Measurements from ENCODE around the gene GALC.

Gene GALC

GRCh38 chr14:88017535-88017934 is 24.6 kb upstream of the GALC start:
- H3K27me3 Mint-ChIP-seq, result no peaks in the 10 kb centered on the region
- CTCF ChIA-PET, result interaction anchor here (0.6 to 1.2 kb wide), 2 partner anchors 172 to 666 kb away, joined by 3 read pairs; no protein-coding TSS in a partner anchor
- peaks cover 66% of the 10 kb centered on the region for H3K36me3 Mint-ChIP-seq
- H3K4me3 Mint-ChIP-seq, result no peak overlapping the region
- no peaks in the 10 kb centered on the region for H3K9me3 Mint-ChIP-seq
- no peak for DNase-seq
- no peak overlapping the region for H3K27ac Mint-ChIP-seq
- H3K4me1 Mint-ChIP-seq, result peaks cover 38% of the 10 kb centered on the region

- H3K36me3 Mint-ChIP-seq, result peaks cover 68% of the 10 kb centered on the region
- CTCF ChIA-PET, result interaction anchor here (1.2 kb wide), 1 partner anchor 173 kb away, joined by 3 read pairs; no protein-coding TSS in a partner anchor
- no peaks in the 10 kb centered on the region for H3K9me3 Mint-ChIP-seq
- peaks cover 41% of the 10 kb centered on the region for H3K4me1 Mint-ChIP-seq
- DNase-seq, result no peak
- no peak overlapping the region for H3K27ac Mint-ChIP-seq
- H3K4me3 Mint-ChIP-seq, result no peak overlapping the region
- H3K27me3 Mint-ChIP-seq, result no peaks in the 10 kb centered on the region
These were observed 23.8 kb upstream of the GALC start for GRCh38 chr14:88016768-88017167.

DNA sequence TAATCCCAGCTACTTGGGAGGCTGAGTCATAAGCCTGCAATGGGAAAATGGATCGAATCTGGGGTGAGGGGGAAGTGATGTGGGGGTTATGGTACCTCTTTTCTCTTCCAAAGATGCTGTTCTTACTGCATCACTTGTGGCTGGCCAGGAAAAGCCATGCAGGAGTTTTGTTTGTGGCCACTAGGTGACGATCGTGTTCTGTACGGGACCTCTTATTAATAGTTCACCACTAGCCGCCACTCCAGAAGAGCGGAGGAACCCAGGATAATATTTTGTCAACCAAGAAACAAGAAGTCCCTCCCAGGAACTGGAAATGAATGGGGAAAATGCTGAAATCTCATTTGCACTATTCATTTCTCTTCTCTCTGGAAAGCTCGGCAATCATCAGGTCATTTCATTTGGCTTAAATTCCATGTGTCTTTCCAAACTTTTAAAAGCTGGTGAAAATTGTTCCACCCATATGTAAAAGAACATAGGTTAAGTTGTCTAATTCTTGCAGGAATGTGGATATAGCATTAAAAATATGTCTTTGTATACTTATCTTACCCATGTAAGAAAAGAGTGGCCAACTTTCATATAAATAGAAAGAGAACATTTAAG is 20.9 kb upstream of the GALC start:
- no peaks in the 10 kb centered on the region for H3K9me3 Mint-ChIP-seq
- CTCF ChIA-PET, result interaction anchor here (0.6 to 2.0 kb wide), 7 partner anchors 18 to 499 kb away, joined by 3 to 8 read pairs (median 4); no protein-coding TSS in a partner anchor
- peaks cover 56% of the 10 kb centered on the region for H3K4me1 Mint-ChIP-seq
- peak; percentile 47 for DNase-seq
- H3K27me3 Mint-ChIP-seq, result no peaks in the 10 kb centered on the region
- H3K27ac Mint-ChIP-seq, result no peak overlapping the region
- no peak overlapping the region for H3K4me3 Mint-ChIP-seq
- H3K36me3 Mint-ChIP-seq, result peaks cover 74% of the 10 kb centered on the region

DNA sequence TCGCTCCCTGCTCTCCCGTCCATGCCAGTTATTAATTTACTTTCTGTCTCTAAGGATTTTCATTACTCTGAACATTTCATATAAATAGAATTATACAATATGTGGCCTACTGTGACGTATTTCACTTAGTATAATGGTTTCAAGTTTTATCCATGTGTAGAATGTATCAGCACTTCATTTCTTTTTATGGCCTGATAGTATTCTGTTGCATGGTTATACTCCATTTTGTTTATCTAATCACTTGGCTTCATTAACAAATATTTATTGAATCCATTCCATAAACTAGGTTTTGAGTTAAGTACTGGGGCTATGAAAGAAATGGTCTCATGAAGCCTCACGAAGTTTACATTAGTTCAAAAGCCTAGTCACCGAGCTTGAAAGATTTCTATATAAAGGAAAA is 19.5 kb upstream of the GALC start:
- DNase-seq, result no peak
- CTCF ChIA-PET, result interaction anchor here (0.8 to 1.6 kb wide), 3 partner anchors 156 to 207 kb away, joined by 3 read pairs; no protein-coding TSS in a partner anchor
- H3K36me3 Mint-ChIP-seq, result peaks cover 72% of the 10 kb centered on the region
- peaks cover 62% of the 10 kb centered on the region for H3K4me1 Mint-ChIP-seq
- no peaks in the 10 kb centered on the region for H3K9me3 Mint-ChIP-seq
- H3K27ac Mint-ChIP-seq, result no peak overlapping the region
- H3K4me3 Mint-ChIP-seq, result no peak overlapping the region
- H3K27me3 Mint-ChIP-seq, result no peaks in the 10 kb centered on the region

GRCh38 chr14:88010331-88010730 is 17.3 kb upstream of the GALC start:
- H3K27me3 Mint-ChIP-seq, result no peaks in the 10 kb centered on the region
- DNase-seq, result no peak
- no peak overlapping the region for H3K4me3 Mint-ChIP-seq
- H3K9me3 Mint-ChIP-seq, result no peaks in the 10 kb centered on the region
- CTCF ChIA-PET, result no interaction called here
- H3K27ac Mint-ChIP-seq, result no peak overlapping the region
- peaks cover 56% of the 10 kb centered on the region for H3K4me1 Mint-ChIP-seq
- H3K36me3 Mint-ChIP-seq, result peaks cover 55% of the 10 kb centered on the region

GRCh38 chr14:88009486-88009885 is 16.5 kb upstream of the GALC start:
- H3K27me3 Mint-ChIP-seq, result no peaks in the 10 kb centered on the region
- peaks cover 54% of the 10 kb centered on the region for H3K36me3 Mint-ChIP-seq
- H3K9me3 Mint-ChIP-seq, result no peaks in the 10 kb centered on the region
- DNase-seq, result no peak
- H3K4me3 Mint-ChIP-seq, result no peak overlapping the region
- CTCF ChIA-PET, result interaction anchor here (0.6 to 1.9 kb wide), 3 partner anchors 14 to 219 kb away, joined by 3 to 4 read pairs (median 4); partner anchors contain the start of gene GALC
- H3K27ac Mint-ChIP-seq, result no peak overlapping the region
- peaks cover 58% of the 10 kb centered on the region for H3K4me1 Mint-ChIP-seq

DNA sequence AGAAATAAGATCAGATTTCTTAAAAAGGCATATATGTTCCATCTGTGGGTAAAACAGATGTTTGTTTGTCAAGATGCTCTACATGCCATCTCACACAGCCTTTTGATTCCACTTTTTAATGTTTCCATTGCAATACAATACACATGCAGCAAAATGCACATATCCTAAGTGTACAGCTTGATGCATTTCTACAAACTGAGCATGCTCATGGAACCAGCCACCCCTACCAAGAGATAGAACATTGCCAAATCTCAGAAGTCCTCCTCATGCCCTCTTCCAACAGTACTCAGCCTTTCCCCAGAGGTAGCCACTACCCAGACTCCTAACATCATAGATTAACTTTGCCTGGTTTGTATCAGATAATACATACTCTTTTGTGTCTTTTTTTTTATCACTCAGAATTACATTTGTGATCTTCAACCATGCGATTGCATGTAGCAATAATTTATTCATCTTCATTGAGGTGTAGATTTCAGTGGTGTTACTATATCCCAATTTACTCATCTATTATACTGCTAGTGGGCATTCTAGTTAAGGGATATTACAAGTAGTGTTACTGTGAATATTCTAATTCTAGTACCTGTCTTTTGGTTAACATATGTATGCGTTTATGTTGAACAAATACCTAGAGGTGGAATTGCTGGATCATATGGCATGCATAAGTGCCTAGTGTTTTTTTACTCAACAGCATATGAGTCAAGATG is 15.2 kb upstream of the GALC start:
- H3K4me1 Mint-ChIP-seq, result peaks cover 57% of the 10 kb centered on the region
- CTCF ChIA-PET, result interaction anchor here (1.9 kb wide), 1 partner anchor 13 kb away, joined by 4 read pairs; no protein-coding TSS in a partner anchor
- DNase-seq, result no peak
- H3K27me3 Mint-ChIP-seq, result no peaks in the 10 kb centered on the region
- H3K27ac Mint-ChIP-seq, result peak overlapping the region; percentile 79
- H3K36me3 Mint-ChIP-seq, result peaks cover 47% of the 10 kb centered on the region
- peak overlapping the region; percentile 70 for H3K4me3 Mint-ChIP-seq
- H3K9me3 Mint-ChIP-seq, result no peaks in the 10 kb centered on the region

- no peak for DNase-seq
- Mint-ChIP-seq H3K4me1 (peaks cover 62% of the 10 kb centered on the region), H3K27ac (peak overlapping the region; percentile 42), H3K9me3 (no peaks in the 10 kb centered on the region), H3K4me3 (peak overlapping the region; percentile 61), H3K27me3 (no peaks in the 10 kb centered on the region), H3K36me3 (peaks cover 48% of the 10 kb centered on the region)
- CTCF ChIA-PET, result interaction anchor here (1.0 kb wide), 1 partner anchor 14 kb away, joined by 3 read pairs; the partner anchor contains the start of gene GALC
These were observed 14.6 kb upstream of the GALC start for GRCh38 chr14:88007608-88008007.

GRCh38 chr14:88005978-88006851 is 13.2 kb upstream of the GALC start:
- H3K9me3 Mint-ChIP-seq, result peaks cover 2% of the 10 kb centered on the region
- no peaks in the 10 kb centered on the region for H3K27me3 Mint-ChIP-seq
- CTCF ChIA-PET, result interaction anchor here (0.8 to 1.3 kb wide), 5 partner anchors 12 to 61 kb away, joined by 3 to 6 read pairs (median 3); partner anchors contain the start of gene GALC
- peak overlapping the region; percentile 90 for H3K4me3 Mint-ChIP-seq
- H3K4me1 Mint-ChIP-seq, result peaks cover 60% of the 10 kb centered on the region
- H3K27ac Mint-ChIP-seq, result peak overlapping the region; percentile 97
- H3K36me3 Mint-ChIP-seq, result peaks cover 39% of the 10 kb centered on the region
- peak; percentile 78 for DNase-seq

GRCh38 chr14:88005050-88005481 is 12.1 kb upstream of the GALC start, which contains the start of gene GPR65:
TSS of gene GPR65 (plus strand) at chr14:88005135. CDS start at chr14:88010848, 5,713 bp downstream.
- Mint-ChIP-seq H3K27me3 (no peaks in the 10 kb centered on the region), H3K4me3 (peak within 1 kb of the TSS; percentile 90), H3K36me3 (peaks cover 32% of the 10 kb centered on the region), H3K27ac (peak within 1 kb of the TSS; percentile 97), H3K9me3 (peaks cover 2% of the 10 kb centered on the region), H3K4me1 (peaks cover 54% of the 10 kb centered on the region)
- CTCF ChIA-PET, result interaction anchor here (1.7 kb wide), 1 partner anchor 12 kb away, joined by 10 read pairs; the partner anchor contains the start of gene GALC
- peak; percentile 49 for DNase-seq

DNA sequence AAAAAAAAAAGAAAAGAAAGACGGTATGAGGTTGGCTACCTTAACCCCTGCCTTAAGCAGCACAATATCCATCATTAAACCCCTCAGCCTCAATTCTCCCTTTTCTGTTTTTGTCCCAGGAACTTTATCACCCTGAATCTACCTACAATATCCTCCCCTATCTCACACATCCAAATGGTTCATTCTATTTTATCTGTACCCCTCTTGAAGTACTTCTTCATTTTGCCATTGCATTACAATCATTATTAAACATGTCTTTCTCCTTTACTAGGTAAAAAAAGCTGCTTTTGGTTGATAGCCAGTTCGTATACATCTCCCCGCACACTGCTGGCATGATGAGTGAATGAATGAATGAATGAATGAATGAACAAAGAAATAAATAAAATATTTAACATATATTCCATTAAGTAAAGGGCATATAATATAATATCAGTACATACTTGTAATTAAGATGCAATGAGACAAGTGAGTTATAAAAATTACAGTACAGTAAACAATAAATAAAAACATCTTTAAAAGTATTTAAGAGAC is 11.6 kb upstream of the GALC start:
- peak overlapping the region; percentile 90 for H3K4me3 Mint-ChIP-seq
- peaks cover 51% of the 10 kb centered on the region for H3K4me1 Mint-ChIP-seq
- peaks cover 2% of the 10 kb centered on the region for H3K9me3 Mint-ChIP-seq
- peaks cover 29% of the 10 kb centered on the region for H3K36me3 Mint-ChIP-seq
- H3K27me3 Mint-ChIP-seq, result no peaks in the 10 kb centered on the region
- H3K27ac Mint-ChIP-seq, result peak overlapping the region; percentile 97
- CTCF ChIA-PET, result interaction anchor here (1.7 kb wide), 1 partner anchor 12 kb away, joined by 10 read pairs; the partner anchor contains the start of gene GALC
- DNase-seq, result no peak

- CTCF ChIA-PET, result interaction anchor here (1.0 kb wide), 1 partner anchor 11 kb away, joined by 4 read pairs; the partner anchor contains the start of gene GALC
- DNase-seq, result no peak
- Mint-ChIP-seq H3K36me3 (peaks cover 19% of the 10 kb centered on the region), H3K27me3 (no peaks in the 10 kb centered on the region), H3K27ac (no peak overlapping the region), H3K9me3 (peaks cover 2% of the 10 kb centered on the region), H3K4me3 (no peak overlapping the region), H3K4me1 (peaks cover 49% of the 10 kb centered on the region)
These were observed 10.4 kb upstream of the GALC start for GRCh38 chr14:88003425-88003824.

DNA sequence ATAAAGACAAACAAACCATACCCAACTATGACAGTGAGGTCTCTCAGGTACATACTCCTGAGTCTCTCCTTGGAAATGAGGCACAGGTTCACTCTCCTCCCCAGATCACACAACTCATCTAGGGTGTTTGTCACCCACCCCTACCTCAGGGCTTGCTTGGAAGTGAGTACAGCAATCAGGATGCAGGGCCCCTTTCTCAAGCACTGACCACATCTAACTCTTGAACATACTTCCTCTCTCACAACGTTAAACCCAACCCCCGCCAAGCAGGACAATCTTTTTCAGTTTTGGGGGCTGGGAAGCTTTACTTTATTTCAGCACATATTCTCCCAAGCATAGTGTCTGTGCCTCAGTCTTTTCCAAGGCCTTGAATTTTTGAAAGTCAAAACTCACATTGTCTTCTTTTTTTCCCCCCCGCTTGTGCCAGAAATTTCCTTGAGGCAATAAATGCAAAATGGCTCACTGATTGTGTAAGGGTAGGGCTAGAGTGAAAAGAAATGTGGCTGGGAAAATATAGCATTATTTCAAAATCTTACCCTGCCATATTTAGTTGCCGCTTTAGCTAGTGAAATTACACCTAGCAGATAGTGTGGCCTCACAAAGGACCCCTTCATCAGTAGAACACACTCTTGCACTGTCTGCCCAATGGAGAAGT is 9.6 kb upstream of the GALC start:
- Mint-ChIP-seq H3K27me3 (no peaks in the 10 kb centered on the region), H3K36me3 (peaks cover 12% of the 10 kb centered on the region), H3K4me3 (no peak overlapping the region), H3K4me1 (peaks cover 42% of the 10 kb centered on the region), H3K27ac (peak overlapping the region; percentile 47), H3K9me3 (peaks cover 2% of the 10 kb centered on the region)
- CTCF ChIA-PET, result interaction anchor here (1.0 kb wide), 1 partner anchor 10 kb away, joined by 4 read pairs; the partner anchor contains the start of gene GALC
- peak; percentile 29 for DNase-seq

Data from activated naive CD4-positive, alpha-beta T cell treated with anti-CD3 and anti-CD28 coated beads, Interleukin-2, amount 10 ng/mL, durations not matched to agents 7 days and 5 days (primary cell).